Measurements from ENCODE around the gene ACVR1B.

Gene ACVR1B

DNA sequence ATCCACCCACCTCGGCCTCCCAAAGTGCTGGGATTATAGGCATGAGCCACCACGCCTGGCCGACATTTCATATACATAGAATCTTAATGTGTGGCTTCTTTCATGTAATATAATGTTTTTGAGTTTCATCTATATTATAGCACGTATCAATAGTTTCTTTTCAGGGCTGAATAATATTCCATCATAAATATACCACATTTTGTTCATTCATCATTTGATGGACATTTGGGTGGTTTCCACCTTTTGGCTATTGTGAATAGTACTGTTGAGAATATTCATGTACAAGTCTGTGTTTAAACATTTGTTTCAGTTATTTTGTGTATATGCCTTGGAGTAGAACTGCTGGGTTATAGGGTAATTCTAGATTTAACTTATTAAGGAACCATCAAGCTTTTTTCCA, 12.0 kb downstream of the ACVR1B start:
- H3K4me1 ChIP-seq (ENCODE audit: insufficient read depth, poor library complexity, severe bottlenecking) = peaks cover 13% of the 10 kb centered on the region
- H3K36me3 ChIP-seq (ENCODE audit: low read depth) = peaks cover 25% of the 10 kb centered on the region
- DNase-seq (ENCODE audit: low spot score) = no peak
- no peak overlapping the region for H3K4me3 ChIP-seq (ENCODE audit: severe bottlenecking)
- TF ChIP-seq, protein P1, sequence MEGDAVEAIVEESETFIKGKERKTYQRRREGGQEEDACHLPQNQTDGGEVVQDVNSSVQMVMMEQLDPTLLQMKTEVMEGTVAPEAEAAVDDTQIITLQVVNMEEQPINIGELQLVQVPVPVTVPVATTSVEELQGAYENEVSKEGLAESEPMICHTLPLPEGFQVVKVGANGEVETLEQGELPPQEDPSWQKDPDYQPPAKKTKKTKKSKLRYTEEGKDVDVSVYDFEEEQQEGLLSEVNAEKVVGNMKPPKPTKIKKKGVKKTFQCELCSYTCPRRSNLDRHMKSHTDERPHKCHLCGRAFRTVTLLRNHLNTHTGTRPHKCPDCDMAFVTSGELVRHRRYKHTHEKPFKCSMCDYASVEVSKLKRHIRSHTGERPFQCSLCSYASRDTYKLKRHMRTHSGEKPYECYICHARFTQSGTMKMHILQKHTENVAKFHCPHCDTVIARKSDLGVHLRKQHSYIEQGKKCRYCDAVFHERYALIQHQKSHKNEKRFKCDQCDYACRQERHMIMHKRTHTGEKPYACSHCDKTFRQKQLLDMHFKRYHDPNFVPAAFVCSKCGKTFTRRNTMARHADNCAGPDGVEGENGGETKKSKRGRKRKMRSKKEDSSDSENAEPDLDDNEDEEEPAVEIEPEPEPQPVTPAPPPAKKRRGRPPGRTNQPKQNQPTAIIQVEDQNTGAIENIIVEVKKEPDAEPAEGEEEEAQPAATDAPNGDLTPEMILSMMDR (IDR thresholded peaks at IDR 0.05; ENCODE audit: poor library complexity, severe bottlenecking) = no peak
- no peak overlapping the region for H3K27ac ChIP-seq (ENCODE audit: poor library complexity, severe bottlenecking)
- no peaks in the 10 kb centered on the region for H3K9me3 ChIP-seq (ENCODE audit: severe bottlenecking)
- no peak for ATAC-seq (ENCODE audit: low read depth)
- H3K27me3 ChIP-seq (ENCODE audit: insufficient read depth, poor library complexity, severe bottlenecking) = no peaks in the 10 kb centered on the region

DNA sequence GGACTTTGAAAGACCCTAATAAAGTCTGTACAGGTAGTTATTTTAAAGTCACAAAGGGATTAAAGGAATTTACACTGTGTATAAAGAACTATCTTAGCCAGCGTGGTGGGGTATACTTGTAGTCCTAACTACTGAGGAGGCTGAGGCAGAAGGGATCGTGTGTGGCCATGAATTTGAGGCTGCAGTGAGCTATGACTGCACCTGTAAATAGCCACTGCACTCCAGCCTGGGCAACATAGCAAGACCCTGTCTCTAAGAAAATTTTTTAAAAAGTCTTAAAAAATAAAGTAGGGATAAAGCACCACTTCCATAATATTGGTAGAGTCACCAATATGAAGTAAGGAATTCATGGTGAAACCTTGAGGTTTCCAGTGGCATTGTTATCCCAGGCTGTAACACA, 18.1 kb downstream of the ACVR1B start:
- ATAC-seq (ENCODE audit: low read depth) (no peak), DNase-seq (ENCODE audit: low spot score) (no peak)
- Histone ChIP-seq H3K9me3 (ENCODE audit: severe bottlenecking) (no peaks in the 10 kb centered on the region), H3K27ac (ENCODE audit: poor library complexity, severe bottlenecking) (no peak overlapping the region), H3K4me3 (ENCODE audit: severe bottlenecking) (no peak overlapping the region), H3K27me3 (ENCODE audit: insufficient read depth, poor library complexity, severe bottlenecking) (no peaks in the 10 kb centered on the region), H3K4me1 (ENCODE audit: insufficient read depth, poor library complexity, severe bottlenecking) (peaks cover 35% of the 10 kb centered on the region), H3K36me3 (ENCODE audit: low read depth) (no peaks in the 10 kb centered on the region)
- TF ChIP-seq, protein P1 (IDR thresholded peaks at IDR 0.05; ENCODE audit: poor library complexity, severe bottlenecking) = no peak

GRCh38 chr12:51970904-51971646, 19.6 kb downstream of the ACVR1B start:
- peak overlapping the region; percentile 78 for H3K27ac ChIP-seq (ENCODE audit: poor library complexity, severe bottlenecking)
- TF ChIP-seq, protein P1 (IDR thresholded peaks at IDR 0.05; ENCODE audit: poor library complexity, severe bottlenecking) = peak; percentile 60
- DNase-seq (ENCODE audit: low spot score) (no peak), ATAC-seq (ENCODE audit: low read depth) (peak; percentile 88)
- no peak overlapping the region for H3K4me3 ChIP-seq (ENCODE audit: severe bottlenecking)
- peaks cover 35% of the 10 kb centered on the region for H3K4me1 ChIP-seq (ENCODE audit: insufficient read depth, poor library complexity, severe bottlenecking)
- H3K36me3 ChIP-seq (ENCODE audit: low read depth) = peaks cover 2% of the 10 kb centered on the region
- no peaks in the 10 kb centered on the region for H3K27me3 ChIP-seq (ENCODE audit: insufficient read depth, poor library complexity, severe bottlenecking)
- H3K9me3 ChIP-seq (ENCODE audit: severe bottlenecking) = no peaks in the 10 kb centered on the region

GRCh38 chr12:51971679-51972421, 20.4 kb downstream of the ACVR1B start:
- TF ChIP-seq, protein P1 (IDR thresholded peaks at IDR 0.05; ENCODE audit: poor library complexity, severe bottlenecking) = no peak
- H3K4me1 ChIP-seq (ENCODE audit: insufficient read depth, poor library complexity, severe bottlenecking) = peaks cover 35% of the 10 kb centered on the region
- H3K4me3 ChIP-seq (ENCODE audit: severe bottlenecking) = no peak overlapping the region
- H3K36me3 ChIP-seq (ENCODE audit: low read depth) = peaks cover 10% of the 10 kb centered on the region
- no peaks in the 10 kb centered on the region for H3K9me3 ChIP-seq (ENCODE audit: severe bottlenecking)
- no peaks in the 10 kb centered on the region for H3K27me3 ChIP-seq (ENCODE audit: insufficient read depth, poor library complexity, severe bottlenecking)
- ATAC-seq (ENCODE audit: low read depth) (no peak), DNase-seq (ENCODE audit: low spot score) (no peak)
- H3K27ac ChIP-seq (ENCODE audit: poor library complexity, severe bottlenecking) = peak overlapping the region; percentile 78
